OCI-LY3 (cell line): Measurements from ENCODE around the gene COBL.

Experiments used
- CTCF ChIP-seq: fragments of 200-600, 300-600 bp; sonication (generic); IDR thresholded peaks from 2 replicates; pipeline ENCODE4 v1.5.1; 2014; ENCODE audit warnings: antibody characterized with exemption, low read length, low read depth
- EZH2phosphoT487 ChIP-seq: fragments of 200-600 bp; shearing (Covaris generic); IDR thresholded peaks from 2 replicates; pipeline ENCODE4 v1.6.1; 2018; ENCODE audit warnings: antibody characterized with exemption, mixed run types, low read depth

GRCh38 chr7:51249187-51249945, 67.2 kb downstream of the COBL start:
- TF ChIP-seq EZH2phosphoT487 (no peak), CTCF (no peak)
